NCI-H1105 (cell line): Measurements from ENCODE around the gene GALE.
"Not testable (repeated sequence)": the region's sequence is repeated elsewhere in the genome, so short reads cannot be mapped to it uniquely, and the experiment has no call there.

Experiments
- DNase-seq: peaks from one replicate; lab custom pipeline; 2025; lab: John Stamatoyannopoulos, UW

Gene GALE

DNA sequence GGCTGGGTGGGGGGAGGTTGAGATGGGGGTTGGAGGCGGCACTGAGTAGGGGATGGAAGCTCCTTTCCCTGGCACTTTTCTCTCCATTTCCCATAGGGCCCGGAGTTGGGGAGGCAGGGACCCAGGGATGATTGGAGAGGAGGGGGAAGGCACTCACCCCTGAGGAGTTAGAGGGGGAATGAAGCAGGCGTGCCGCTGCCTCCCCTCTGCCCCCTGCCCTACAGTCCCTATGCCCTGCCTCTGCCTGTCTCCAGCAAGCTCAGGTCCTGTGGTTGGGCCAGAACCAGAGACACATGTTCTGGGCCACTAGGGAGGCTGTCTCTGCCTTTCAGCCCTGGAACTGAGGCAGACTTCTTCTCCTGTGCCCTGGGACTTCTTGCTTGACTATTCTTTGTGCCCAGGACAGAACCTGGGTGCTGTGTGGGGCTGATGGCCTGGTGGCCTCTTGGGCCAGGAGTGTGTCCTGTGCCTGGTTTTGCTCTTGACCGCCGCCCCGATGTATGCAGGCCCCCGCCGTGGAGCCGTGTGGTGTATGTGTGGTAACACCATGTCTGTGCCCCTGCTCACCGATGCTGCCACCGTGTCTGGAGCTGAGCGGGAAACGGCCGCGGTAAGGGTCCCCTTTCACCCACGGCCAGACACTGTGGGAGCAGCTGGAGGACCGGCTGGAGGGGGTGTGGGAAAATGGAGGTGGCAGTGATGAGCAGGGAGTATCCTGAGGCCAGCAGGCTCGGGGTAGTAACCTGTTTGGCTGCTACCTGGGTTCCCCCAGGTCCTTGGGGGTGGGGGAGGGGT lies 8.2 kb downstream of the GALE start:
- DNase-seq, result no peak

DNA sequence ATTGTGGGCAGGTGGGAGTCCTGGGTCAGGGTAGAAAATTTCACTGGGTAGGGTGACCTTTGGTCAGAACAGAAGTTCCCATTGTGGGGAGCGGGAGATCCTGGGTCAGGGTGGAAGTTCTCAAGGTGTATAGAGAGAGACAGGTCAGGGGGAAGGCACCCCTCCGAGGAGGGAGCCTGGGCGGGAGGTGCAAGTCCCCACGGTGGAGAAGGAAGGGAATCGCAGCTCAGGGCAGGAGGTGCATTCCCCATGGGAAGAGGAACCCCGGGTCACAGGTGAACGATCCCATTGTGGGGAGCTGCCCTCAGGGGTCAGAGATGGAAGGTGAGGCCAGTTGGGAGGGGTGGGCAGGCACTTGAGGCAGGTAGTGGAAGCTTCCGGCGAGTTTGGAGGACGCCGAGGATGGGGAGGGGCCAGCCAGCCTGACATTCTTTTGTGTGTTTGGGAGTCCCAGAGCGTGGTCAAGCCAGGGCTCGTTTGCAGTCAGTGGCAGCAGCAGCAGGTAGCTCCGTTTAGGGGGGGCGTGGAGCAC lies 9.0 kb downstream of the GALE start:
- DNase-seq, result peak; percentile 23

GRCh38 chr1:23790696-23791515 lies 9.6 kb downstream of the GALE start, which contains the start of gene LYPLA2:
LYPLA2 (plus strand) TSS chr1:23791145; CDS start chr1:23792683, 1,538 bp downstream.
- DNase-seq, result peak; percentile 88

DNA sequence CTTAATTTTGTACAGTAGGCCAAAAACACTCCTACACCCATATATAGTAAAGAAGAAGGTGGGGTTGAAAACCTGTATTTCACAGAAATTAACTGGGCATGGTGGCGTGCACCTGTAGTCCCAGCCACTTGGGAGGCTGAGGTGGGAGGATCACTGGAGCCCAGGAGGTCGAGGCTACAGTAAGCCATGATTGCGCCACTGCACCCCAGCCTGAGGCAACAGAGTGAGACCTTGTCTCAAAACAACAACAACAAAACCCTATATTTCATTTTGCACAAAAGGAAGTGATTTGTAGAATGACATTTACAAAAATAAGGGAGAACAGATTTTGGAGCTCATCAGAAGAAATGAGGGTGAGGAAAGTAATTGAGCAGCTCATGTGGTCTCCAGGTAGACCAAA lies 11.9 kb downstream of the GALE start:
- no peak for DNase-seq

- no peak for DNase-seq
These were observed 12.9 kb downstream of the GALE start for GRCh38 chr1:23787701-23788100.

- no peak for DNase-seq
These were observed 15.7 kb downstream of the GALE start for GRCh38 chr1:23784846-23785245.

DNA sequence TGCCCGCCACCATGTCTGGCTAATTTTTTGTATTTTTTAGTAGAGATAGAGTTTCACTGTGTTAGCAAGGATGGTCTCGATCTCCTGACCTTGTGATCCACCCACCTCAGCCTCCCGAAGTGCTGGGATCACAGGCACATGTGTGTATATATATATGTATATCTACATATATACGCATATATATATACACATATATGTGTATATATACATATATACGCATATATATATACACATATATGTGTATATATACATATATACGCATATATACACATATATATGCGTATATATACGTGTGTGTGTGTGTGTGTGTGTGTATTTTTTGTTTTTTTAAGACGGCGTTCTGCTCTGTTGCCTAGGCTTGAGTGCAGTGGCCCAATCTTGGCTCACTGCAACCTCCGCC lies 17.4 kb downstream of the GALE start:
- not testable (repeated sequence) for DNase-seq

DNA sequence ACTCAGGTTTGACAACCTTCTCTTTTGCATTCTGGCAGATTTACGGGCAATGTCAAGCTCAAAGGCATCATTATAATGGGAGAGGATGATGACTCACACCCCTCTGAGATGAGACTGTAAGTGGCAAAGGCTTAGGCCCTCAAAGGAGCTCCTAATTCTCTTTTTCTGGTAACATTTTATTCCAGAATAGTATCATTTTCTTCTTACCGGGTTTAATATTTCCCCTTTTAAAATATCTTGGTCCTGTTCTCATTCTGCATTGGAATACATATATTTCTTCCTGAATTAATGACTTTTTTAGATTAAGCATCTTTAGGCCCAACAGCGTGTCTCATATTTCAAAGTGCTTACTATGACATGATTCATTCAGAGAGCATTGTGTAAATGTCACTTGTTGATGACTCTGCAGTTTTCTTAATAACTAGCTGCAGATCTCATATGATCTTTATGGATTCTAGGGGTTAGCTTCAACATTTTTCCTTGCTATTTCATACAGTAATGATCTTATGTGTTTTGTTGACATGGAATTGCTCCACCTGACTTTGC lies 20.7 kb downstream of the GALE start:
- no peak for DNase-seq

- DNase-seq, result peak; percentile 87
These were observed 22.4 kb downstream of the GALE start, which contains the start of gene PITHD1 for GRCh38 chr1:23777979-23778814. PITHD1 (plus strand) TSS chr1:23778418; CDS start chr1:23778516, 98 bp downstream.

- no peak for DNase-seq
These were observed 24.3 kb downstream of the GALE start for GRCh38 chr1:23776217-23776616.

GRCh38 chr1:23774174-23774880 lies 26.2 kb downstream of the GALE start:
- DNase-seq, result no peak

- DNase-seq, result no peak
These were observed 27.7 kb downstream of the GALE start for GRCh38 chr1:23772854-23773242.

GRCh38 chr1:23772049-23772853 lies 28.3 kb downstream of the GALE start:
- DNase-seq, result peak; percentile 62

DNA sequence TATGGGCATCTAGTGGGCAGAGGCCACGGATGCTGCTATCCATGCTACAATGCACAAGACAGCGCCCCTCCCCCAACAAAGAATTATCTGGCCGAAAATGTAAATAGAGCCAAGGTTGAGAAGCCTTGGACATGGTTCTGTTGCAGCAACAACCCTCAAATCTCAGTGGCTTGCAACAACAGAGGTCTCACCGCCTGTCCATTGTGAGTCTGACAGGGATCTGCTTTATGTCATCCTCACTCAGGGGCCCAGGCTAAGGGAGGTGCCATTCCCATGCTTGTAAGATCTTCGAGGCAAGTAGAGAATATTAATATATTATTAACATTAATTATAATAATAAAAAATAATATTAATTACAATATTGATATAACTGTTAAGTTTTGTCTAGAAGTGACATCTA lies 31.8 kb downstream of the GALE start:
- DNase-seq, result no peak

GRCh38 chr1:23763041-23763577 lies 37.4 kb downstream of the GALE start:
- DNase-seq, result no peak

DNA sequence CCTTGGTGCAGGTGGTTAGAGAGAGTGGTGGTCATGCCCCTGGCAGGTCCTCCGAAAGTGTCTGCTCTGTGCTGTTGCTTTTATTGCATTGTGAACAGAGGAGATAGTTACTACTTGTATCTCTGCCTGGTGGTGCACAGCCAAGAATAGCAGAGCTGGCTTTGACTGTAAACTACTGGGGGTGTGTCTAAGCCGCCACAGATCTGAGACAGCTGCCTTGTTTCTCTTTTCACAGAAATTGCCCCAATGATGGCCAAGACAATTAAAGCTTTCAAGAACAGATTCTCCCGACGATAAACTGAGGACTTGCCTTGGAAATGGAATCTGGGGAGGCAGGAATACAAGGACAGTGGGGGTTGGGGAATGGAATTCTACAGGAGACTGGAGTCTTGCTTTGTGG lies 41.3 kb downstream of the GALE start:
- DNase-seq, result no peak

DNA sequence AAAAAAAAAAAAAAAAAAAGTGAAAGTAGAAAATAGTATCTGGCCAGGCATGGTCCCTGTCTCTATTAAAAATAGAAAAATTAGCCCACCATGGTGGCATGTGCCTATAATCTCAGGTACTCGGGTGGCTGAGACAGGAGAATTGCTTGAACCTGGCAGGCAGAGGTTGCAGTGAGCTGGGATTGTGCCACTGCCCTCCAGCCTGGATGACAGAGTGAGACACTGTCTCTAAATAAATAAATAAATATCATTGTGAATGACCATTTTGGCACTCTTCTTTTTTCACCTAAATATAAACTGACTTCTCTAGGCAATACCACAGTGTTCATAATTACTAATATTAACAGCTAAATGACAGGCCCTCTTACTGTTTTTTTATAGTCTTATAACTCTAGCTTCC lies 42.7 kb downstream of the GALE start:
- no peak for DNase-seq

GRCh38 chr1:23756676-23757075 lies 43.9 kb downstream of the GALE start:
- no peak for DNase-seq

DNA sequence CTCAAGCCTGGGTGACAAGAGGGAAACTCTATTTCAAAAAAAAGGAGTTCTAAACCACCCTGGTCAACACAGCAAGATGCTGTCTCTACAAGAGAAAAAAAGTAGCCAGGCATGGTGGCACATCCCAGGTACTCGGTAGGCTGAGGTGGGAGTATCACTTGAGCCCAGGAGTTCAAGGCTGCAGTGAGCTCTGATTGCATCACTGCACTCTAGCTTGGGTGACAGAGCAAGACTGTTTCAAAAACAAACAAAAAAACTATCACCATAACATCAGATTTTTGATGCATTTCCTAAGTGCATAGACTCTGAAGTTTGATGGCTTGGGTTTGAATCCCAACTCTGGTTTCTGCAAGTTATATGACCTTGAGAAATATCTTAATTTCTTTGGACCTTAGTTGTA lies 47.6 kb downstream of the GALE start:
- DNase-seq, result no peak

DNA sequence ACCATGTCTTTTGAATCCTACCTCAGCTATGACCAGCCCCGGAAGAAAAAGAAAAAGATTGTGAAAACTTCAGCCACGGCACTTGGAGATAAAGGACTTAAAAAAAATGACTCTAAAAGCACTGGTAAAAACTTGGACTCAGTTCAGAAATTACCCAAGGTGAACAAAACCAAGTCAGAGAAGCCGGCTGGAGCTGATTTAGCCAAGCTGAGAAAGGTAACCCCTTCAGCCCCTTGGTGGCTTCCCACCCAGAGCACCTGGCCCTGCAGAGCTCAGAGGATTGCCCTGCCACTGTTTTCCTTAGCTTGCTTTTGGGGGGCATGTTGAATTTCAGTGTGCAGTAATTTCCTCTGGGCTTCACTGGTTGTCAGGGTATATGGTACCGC lies 48.7 kb downstream of the GALE start:
- DNase-seq, result no peak
